Measurements from ENCODE around the gene GLIPR2.
"Not testable (repeated sequence)": the region's sequence is repeated elsewhere in the genome, so short reads cannot be mapped to it uniquely, and the experiment has no call there.

The GLIPR2 gene

GRCh38 chr9:36136272-36136893 is at the start of gene GLIPR2:
TSS of gene GLIPR2 (plus strand) at chr9:36136733. CDS start at chr9:36136779, 46 bp downstream.
- DNase-seq (ENCODE audit: insufficient read length, low spot score) = peak; percentile 79
- no peak for FAIRE-seq

GRCh38 chr9:36087054-36087453 is 49.5 kb upstream of the GLIPR2 start:
- not testable (repeated sequence) for FAIRE-seq

GRCh38 chr9:36088020-36088419 is 48.5 kb upstream of the GLIPR2 start:
- no peak for FAIRE-seq

More at GRCh38 chr9:36087054-36087453, 49.5 kb upstream of the GLIPR2 start:
- DNase-seq (ENCODE audit: insufficient read length, low spot score) = not testable (repeated sequence)

GRCh38 chr9:36091026-36091953 is 45.2 kb upstream of the GLIPR2 start:
- FAIRE-seq (no peak), DNase-seq (ENCODE audit: insufficient read length, low spot score) (peak; percentile 48)

More at GRCh38 chr9:36088020-36088419, 48.5 kb upstream of the GLIPR2 start:
- no peak for DNase-seq (ENCODE audit: insufficient read length, low spot score)

- no peak for FAIRE-seq
Observed at GRCh38 chr9:36092014-36092413, 44.5 kb upstream of the GLIPR2 start.

GRCh38 chr9:36092509-36093215 is 43.9 kb upstream of the GLIPR2 start:
- no peak for FAIRE-seq
- DNase-seq (ENCODE audit: insufficient read length, low spot score) = no peak

More at GRCh38 chr9:36092014-36092413, 44.5 kb upstream of the GLIPR2 start:
- no peak for DNase-seq (ENCODE audit: insufficient read length, low spot score)

GRCh38 chr9:36093384-36093783 is 43.1 kb upstream of the GLIPR2 start:
- DNase-seq (ENCODE audit: insufficient read length, low spot score) (no peak), FAIRE-seq (no peak)

GRCh38 chr9:36099718-36100117 is 36.8 kb upstream of the GLIPR2 start:
- FAIRE-seq = no peak
- no peak for DNase-seq (ENCODE audit: insufficient read length, low spot score)

- no peak for FAIRE-seq
Observed at GRCh38 chr9:36100532-36100931, 36.0 kb upstream of the GLIPR2 start.

GRCh38 chr9:36101916-36102741 is 34.4 kb upstream of the GLIPR2 start:
- FAIRE-seq = peak; percentile 40
- peak; percentile 59 for DNase-seq (ENCODE audit: insufficient read length, low spot score)

More at GRCh38 chr9:36100532-36100931, 36.0 kb upstream of the GLIPR2 start:
- peak; percentile 27 for DNase-seq (ENCODE audit: insufficient read length, low spot score)

GRCh38 chr9:36102742-36103495 is 33.6 kb upstream of the GLIPR2 start:
- no peak for FAIRE-seq
- peak; percentile 39 for DNase-seq (ENCODE audit: insufficient read length, low spot score)

GRCh38 chr9:36109071-36109470 is 27.5 kb upstream of the GLIPR2 start:
- DNase-seq (ENCODE audit: insufficient read length, low spot score) = no peak
- FAIRE-seq = no peak

- no peak for DNase-seq (ENCODE audit: insufficient read length, low spot score)
- no peak for FAIRE-seq
Observed at GRCh38 chr9:36110434-36110833, 26.1 kb upstream of the GLIPR2 start.

GRCh38 chr9:36112516-36112915 is 24.0 kb upstream of the GLIPR2 start:
- FAIRE-seq (no peak), DNase-seq (ENCODE audit: insufficient read length, low spot score) (no peak)

- no peak for DNase-seq (ENCODE audit: insufficient read length, low spot score)
- no peak for FAIRE-seq
Observed at GRCh38 chr9:36113999-36114398, 22.5 kb upstream of the GLIPR2 start.

- FAIRE-seq = no peak
Observed at GRCh38 chr9:36116593-36116992, 19.9 kb upstream of the GLIPR2 start.

GRCh38 chr9:36118201-36118600 is 18.3 kb upstream of the GLIPR2 start:
- no peak for FAIRE-seq
- no peak for DNase-seq (ENCODE audit: insufficient read length, low spot score)

More at GRCh38 chr9:36116593-36116992, 19.9 kb upstream of the GLIPR2 start:
- no peak for DNase-seq (ENCODE audit: insufficient read length, low spot score)

- DNase-seq (ENCODE audit: insufficient read length, low spot score) (no peak), FAIRE-seq (no peak)
Observed at GRCh38 chr9:36118706-36119105, 17.8 kb upstream of the GLIPR2 start.

- no peak for DNase-seq (ENCODE audit: insufficient read length, low spot score)
- FAIRE-seq = no peak
Observed at GRCh38 chr9:36119476-36119875, 17.1 kb upstream of the GLIPR2 start.
